NCI-H2196 treated with DMSO at 0.1 percent for 48 hours (cell line): ENCODE data around the gene KCNA10.
"Not testable (repeated sequence)": the region's sequence is repeated elsewhere in the genome, so short reads cannot be mapped to it uniquely, and the experiment has no call there.

Experiments used
- DNase-seq: peaks from one replicate; lab custom pipeline; 2025; ENCODE audit not compliant: unreplicated experiment; lab: John Stamatoyannopoulos, UW

The KCNA10 gene

DNA sequence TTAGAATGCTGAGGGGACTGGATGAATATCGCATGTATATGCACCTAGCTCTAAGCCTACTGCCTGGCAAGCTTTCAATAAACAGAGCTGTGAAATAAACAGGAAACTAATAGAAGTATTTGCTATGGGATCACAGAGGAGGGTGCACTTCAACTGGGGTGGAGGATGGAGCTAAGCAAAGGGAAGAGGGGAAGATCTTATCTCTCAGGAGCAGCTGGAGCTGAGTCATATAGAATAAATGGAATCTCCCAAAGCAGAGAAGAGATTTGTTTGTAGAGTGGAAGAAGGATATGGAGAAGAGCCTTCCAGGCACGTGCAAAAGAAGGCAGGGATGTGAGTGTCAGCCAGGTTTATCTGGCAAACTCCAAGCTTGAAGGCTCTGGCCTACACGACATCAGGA is 17.0 kb upstream of the KCNA10 start:
- peak; percentile 17 for DNase-seq

- DNase-seq: no peak
Observed at GRCh38 chr1:110533230-110533629, 14.3 kb upstream of the KCNA10 start.

DNA sequence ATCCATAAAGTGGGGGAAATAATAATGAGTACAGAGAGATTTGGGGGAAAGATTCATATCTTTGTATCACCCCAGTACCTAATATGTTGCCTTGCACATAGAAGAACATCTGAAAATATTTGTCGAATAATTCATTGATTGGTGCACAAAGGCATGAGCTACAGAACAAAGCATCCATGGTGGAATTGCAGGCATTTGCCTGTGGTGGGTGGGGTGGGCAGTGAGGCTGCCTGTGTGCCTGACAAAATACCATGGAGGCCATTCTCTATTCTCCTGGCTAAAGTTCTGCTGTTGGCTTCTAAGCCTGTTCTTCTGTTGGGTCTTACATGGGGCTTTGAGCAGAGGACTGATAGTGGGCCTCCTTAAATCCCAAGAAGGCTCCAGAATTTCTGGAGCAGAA is 10.0 kb upstream of the KCNA10 start:
- no peak for DNase-seq

DNA sequence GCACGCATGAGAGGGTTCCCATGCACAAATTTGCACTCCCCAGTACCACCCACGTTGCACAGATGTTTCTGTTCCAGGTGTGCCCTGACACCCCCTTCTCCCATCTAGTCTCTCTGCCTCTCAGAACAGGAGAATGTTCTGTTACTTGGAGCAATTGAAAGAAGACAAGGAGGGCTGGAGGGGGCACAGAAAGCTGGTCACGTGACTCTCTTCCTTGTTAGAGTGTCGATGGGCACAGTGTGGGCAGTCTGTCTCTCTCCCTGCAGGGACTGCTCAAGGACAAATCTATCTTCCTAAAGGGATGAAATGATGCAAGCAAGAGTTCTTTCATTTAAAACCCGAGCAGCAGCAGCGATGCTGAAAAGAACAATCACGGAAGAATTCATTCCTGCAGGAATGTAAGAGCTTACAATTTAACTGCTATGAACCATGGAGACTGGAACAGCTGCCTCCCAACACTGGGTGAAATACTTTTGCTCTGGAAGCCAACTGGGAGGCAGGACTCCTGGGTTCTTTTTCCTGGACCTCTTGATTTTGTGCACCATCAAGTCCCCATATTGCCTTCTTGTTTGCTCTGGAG is 7.3 kb upstream of the KCNA10 start:
- no peak for DNase-seq

- no peak for DNase-seq
Observed at GRCh38 chr1:110525249-110525595, 6.2 kb upstream of the KCNA10 start.

DNA sequence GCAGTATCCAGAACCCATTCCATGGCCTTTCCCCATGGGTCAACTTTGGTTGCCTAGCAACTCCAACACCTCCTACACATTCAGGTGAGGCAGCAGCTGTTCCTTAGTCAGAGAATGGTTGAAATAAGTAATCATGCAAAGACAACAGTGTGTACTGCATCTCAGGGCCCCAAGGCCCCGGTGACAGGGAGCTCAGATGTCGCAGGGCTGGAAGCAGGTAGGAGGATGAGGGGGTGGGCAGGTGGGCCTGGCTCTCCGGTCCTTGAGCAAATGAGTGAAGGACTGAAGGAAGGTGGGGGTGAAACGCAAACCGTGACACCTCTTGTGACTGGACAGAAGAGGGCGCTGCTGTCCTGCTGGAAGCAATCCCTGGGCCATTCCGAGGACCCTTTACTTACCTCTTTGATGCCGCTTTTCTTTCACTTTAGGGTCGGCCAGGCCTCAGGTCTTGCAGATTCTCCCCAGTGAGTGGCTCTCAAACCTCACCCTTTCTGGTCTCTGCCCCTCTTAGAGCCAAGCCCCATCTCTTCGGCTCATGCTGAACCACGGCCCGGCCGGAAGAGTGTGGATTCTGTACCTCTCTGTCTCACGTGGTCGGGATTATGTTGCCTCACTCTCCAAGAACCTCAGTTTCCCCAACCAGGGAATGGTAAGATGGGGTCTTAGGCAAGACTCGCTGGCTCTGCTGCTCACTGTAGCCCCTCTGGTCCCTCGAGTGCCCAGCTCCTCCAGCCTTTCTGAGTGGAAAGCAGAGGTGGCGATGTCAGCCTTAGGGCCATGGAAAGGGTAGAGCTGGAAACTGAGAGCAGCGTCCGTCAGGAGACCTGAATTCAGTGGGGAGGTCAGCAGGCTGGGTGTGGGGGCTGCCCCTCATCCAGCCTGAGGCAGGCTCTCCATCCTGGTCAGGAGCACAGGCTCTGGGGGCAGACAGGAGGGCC is 5.6 kb upstream of the KCNA10 start:
- peak; percentile 66 for DNase-seq

GRCh38 chr1:110523011-110523410 is 4.0 kb upstream of the KCNA10 start:
- no peak for DNase-seq

DNA sequence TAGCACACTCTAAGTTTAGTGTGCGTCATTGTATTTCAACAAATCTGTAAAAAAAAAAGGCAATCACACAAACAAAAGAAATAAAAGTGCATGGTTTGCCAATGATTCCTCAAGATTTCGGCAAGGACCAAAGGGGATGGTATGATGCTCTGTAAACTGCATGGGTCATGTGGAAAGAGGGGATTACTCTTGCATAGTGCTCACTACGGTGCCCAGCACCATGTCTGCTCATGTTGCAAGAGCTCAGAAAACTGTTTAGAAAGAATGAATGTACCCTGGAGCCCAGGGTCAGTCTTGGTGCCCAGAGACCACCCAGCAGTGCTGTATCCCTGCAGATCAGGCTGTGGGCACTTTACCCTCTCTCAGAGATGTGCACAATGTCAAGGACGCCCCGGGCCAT is 3.6 kb upstream of the KCNA10 start:
- DNase-seq: no peak

GRCh38 chr1:110520827-110521226 is 1.9 kb upstream of the KCNA10 start:
- DNase-seq: no peak

DNA sequence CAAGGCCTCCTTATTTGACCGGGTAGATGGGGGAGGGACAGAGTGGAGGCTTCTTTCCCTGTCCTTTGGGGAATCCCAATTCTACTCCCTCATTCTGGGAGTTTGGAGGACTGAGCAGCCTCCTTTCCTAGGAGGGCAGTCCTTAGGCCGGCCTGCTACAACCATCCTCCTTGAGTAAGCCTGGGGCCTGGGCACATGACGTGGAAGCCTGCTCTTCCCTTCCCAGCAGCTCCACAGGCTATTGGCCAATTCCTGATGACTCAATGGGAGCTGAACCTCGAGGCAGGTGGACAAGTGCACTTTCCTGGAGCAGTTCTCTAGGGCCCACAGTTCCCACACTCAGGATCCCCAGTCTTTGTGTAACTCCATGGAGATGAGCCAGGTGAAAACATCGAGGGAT is 3.1 kb downstream of the KCNA10 start:
- no peak for DNase-seq

DNA sequence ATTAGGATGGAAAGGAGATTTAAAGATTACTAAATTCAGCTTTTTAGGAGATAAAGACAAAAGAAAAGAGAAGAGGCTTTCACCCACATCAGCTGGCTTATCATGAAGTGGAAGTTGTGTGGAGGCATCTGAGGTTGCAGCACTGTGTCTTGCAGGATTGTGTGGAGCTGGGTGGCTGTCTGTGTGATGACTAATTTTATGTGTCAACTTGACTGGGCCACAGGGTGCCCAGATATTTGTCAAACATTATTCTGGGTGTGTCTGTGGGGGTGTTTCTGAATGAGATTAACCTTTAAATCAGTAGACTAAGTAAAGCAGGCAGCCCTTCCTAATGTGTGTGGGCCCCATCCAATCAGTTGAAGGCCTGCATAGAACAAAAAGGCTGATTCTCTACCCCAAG is 3.9 kb downstream of the KCNA10 start:
- no peak for DNase-seq

DNA sequence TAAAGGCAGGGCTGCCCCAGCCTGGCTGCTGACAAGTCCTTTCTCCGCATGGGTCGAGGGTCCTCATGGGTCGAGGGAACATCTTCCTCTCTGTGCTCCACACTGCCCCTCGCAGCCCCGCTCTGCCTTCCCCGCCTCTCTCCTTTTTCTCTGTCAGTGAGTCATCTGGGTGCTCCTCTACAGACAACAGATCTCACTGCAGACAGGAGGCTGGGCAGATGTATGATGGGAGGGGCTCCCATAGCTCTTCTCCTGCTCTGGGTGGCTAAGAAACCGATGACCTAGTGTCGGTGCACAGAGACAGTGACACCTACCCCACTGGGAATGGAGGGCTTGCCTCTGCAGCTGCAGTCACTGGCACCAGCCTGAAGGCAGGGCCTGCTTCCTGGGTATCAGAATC is 5.5 kb downstream of the KCNA10 start:
- DNase-seq: no peak

- no peak for DNase-seq
Observed at GRCh38 chr1:110511436-110511835, 7.5 kb downstream of the KCNA10 start.

DNA sequence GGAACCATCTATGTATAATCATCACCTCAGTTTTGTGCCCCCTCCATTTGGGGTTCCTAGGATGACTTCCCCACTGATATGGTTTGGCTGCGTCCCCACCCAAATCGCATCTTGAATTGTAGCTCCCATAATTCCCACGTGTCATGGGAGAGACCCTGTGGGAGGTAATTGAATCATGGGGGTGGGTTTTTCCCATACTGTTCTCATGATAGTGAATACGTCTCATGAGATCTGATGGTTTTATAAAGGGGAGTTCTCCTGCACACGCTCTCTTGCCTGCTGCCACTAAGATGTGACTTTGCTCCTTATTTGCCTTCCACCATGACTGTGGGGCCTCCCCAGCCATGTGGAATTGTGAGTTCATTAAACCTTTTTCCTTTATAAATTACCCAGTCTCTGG is 8.1 kb downstream of the KCNA10 start:
- not testable (repeated sequence) for DNase-seq

DNA sequence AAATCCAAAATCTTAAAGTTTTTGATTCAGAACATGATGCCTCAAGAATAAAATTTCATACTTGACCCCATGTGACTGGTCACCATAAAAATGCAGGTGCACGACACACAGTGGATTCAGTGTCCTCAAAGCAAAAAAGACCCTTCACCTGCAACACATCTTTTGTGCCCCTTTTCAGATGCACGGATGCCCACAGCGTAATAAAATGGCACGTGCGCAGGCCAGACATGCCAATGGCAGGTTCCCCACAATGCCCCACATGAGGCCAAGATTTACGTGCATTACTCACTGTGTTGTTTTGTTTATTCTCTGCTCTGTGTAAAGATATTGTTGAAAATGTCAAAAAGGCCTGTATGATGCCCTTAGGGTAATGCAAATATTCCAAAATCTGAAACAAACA is 9.3 kb downstream of the KCNA10 start:
- no peak for DNase-seq

DNA sequence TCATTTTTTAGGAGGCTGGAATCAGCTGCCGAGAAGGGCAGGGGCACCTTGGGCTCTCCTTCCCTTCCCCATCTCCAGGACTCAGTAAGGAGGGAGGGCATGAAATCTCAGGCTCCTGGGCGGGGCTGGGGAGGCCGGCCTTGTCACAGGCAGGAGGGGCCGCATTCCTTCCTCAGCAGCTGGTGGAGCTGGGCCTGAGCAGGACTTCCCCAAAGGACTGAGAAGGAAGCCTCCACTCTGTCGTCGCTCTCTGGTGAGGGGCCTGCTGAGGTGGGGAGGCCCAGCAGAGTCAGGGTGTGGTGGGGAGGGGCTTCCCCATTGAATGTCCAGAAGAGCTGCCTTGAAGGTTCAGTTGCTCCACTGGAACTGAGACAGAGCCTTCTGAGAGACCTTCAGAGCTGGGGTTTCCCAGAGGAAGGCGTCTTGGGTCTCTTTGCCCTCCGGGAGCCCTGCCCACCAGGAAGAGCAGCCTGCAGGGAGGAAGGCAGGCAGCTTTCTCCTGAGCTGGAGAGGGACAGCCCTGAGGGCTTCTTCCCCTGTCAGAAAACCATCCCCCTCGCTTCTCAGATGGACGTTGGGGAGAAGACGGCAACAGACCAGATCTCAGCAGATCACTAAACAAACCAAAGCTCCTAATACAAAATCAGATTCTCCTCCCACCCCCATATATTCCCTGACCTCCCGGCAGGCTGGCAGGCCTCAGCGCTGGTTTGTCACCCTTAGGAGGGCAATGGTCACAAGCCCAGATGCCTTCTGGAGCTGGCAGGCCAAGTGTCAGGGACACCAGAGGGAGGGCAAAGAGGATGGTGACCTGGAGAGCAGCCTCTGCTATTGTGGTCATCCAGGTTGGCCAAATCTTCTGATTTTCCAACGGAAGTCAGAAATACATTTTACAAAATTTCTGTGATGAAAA is 10.7 kb downstream of the KCNA10 start:
- DNase-seq: no peak

- DNase-seq: no peak
Observed at GRCh38 chr1:110506541-110506940, 12.4 kb downstream of the KCNA10 start.

- DNase-seq: no peak
Observed at GRCh38 chr1:110505596-110505995, 13.4 kb downstream of the KCNA10 start.

- no peak for DNase-seq
Observed at GRCh38 chr1:110504226-110504625, 14.7 kb downstream of the KCNA10 start.

GRCh38 chr1:110503471-110503870 is 15.5 kb downstream of the KCNA10 start:
- no peak for DNase-seq

GRCh38 chr1:110502402-110503151 is 16.4 kb downstream of the KCNA10 start:
- DNase-seq: no peak
